HepG2 (cell line): ENCODE data around the gene SUPT6H. TPM values are rescaled to one million over a fixed set of nuclear protein-coding genes. Genes with fewer than 3 reads are reported as not detected.

ENCODE experiments used
- CENPT ChIP-seq: sonication (generic); formaldehyde crosslinking; IDR thresholded peaks from 2 replicates; pipeline ENCODE4 v1.8.0; 2022; ENCODE audit warnings: low read depth, mild to moderate bottlenecking, moderate library complexity, missing genetic modification reagents
- CREB1 ChIP-seq, 2 experiments: fragments of 450-650 bp in 1 of 2; IDR thresholded peaks; 2 replicates each; pipeline ENCODE4 v1.6.1; 2016 to 2017; ENCODE audit warnings: control low read depth in 1 of 2, mild to moderate bottlenecking in 1 of 2, missing compliant biosample characterization in 1 of 2, missing genetic modification characterization in 1 of 2
- EHMT2 ChIP-seq: fragments of 200-600 bp; sonication (generic); IDR thresholded peaks from 2 replicates; pipeline ENCODE4 v1.7.0; 2017; ENCODE audit warnings: antibody characterized with exemption, low read depth, low read length, borderline replicate concordance
- HDAC1 ChIP-seq: sonication (generic); formaldehyde crosslinking; IDR thresholded peaks from 2 replicates; pipeline ENCODE4 v1.5.1; 2020; ENCODE audit warnings: mild to moderate bottlenecking, missing genetic modification reagents
- KDM4B ChIP-seq: sonication (generic); formaldehyde crosslinking; IDR thresholded peaks from 2 replicates; pipeline ENCODE4 v1.4.0; 2020; ENCODE audit warnings: missing genetic modification reagents
- KLF15 ChIP-seq: sonication (generic); formaldehyde crosslinking; IDR thresholded peaks from 2 replicates; pipeline ENCODE4 v1.8.1; 2023; ENCODE audit warnings: borderline replicate concordance, mild to moderate bottlenecking, inconsistent platforms, missing genetic modification reagents, mixed read lengths
- NFIC ChIP-seq: IDR thresholded peaks from 2 replicates; pipeline ENCODE4 v1.6.1; 2012; ENCODE audit warnings: mild to moderate bottlenecking, low read length, inconsistent platforms
- SIX4 ChIP-seq: sonication (generic); formaldehyde crosslinking; IDR thresholded peaks from 2 replicates; pipeline ENCODE4 v1.4.0; 2020; ENCODE audit warnings: missing genetic modification reagents
- SRF ChIP-seq: IDR thresholded peaks from 2 replicates; pipeline ENCODE4 v1.6.1; 2011; ENCODE audit warnings: mild to moderate bottlenecking, low read depth, low read length, moderate library complexity
- TEAD3 ChIP-seq: optimal IDR thresholded peaks from 2 replicates; pipeline ENCODE3; 2016; ENCODE audit warnings: borderline replicate concordance
- THAP11 ChIP-seq: IDR thresholded peaks from 2 replicates; pipeline ENCODE4 v1.6.1; 2016; ENCODE audit warnings: missing biosample characterization, missing genetic modification reagents
- ZC3H13 ChIP-seq: sonication (generic); formaldehyde crosslinking; IDR thresholded peaks from 2 replicates; pipeline ENCODE4 v1.8.1; 2023; ENCODE audit warnings: mild to moderate bottlenecking, missing genetic modification reagents, moderate library complexity
- ZKSCAN5 ChIP-seq: sonication (generic); formaldehyde crosslinking; IDR thresholded peaks from 2 replicates; pipeline ENCODE4 v1.5.1; 2020; ENCODE audit warnings: mild to moderate bottlenecking, missing genetic modification reagents
- ZNF30 ChIP-seq: sonication (generic); formaldehyde crosslinking; IDR thresholded peaks from 2 replicates; pipeline ENCODE4 v1.5.0; 2020; ENCODE audit warnings: mild to moderate bottlenecking, missing genetic modification reagents
- ZNF335 ChIP-seq: sonication (generic); formaldehyde crosslinking; IDR thresholded peaks from 2 replicates; pipeline ENCODE4 v1.4.0; 2020; ENCODE audit warnings: missing genetic modification reagents
- polyA plus RNA-seq, 8 experiments: library from polyadenylated mRNA; depleted of rRNA in 3 of 8; stranded (reverse) in 7 of 8; unstranded in 1 of 8; fragments of >200 nt; fragmentation: Illumina TruSeq in 4 of 8; extraction: Trizol in 4 of 8; gene quantifications; 2 replicates each; pipeline versions ENCODE4 v1.2.1 to v1.2.3, GENCODE V29; 2011 to 2016; ENCODE audit warnings: low read depth in 4 of 8, missing spikeins in 1 of 8, mixed read lengths in 1 of 8; ENCODE audit not compliant: insufficient read depth in 1 of 8
- total RNA-seq, 5 experiments: library from RNA; depleted of rRNA; stranded (reverse); fragments of >200 nt; fragmentation: Illumina TruSeq; extraction: Trizol; gene quantifications; 2 replicates each; pipeline ENCODE4 v1.2.3, GENCODE V29; 2016; ENCODE audit warnings: low read depth in 1 of 5
- TF ChIP-seq, protein P1 (sequence below): sonication (generic); formaldehyde crosslinking; IDR thresholded peaks from 2 replicates; pipeline ENCODE4 v1.5.1; 2020; ENCODE audit warnings: missing genetic modification reagents, mild to moderate bottlenecking, borderline replicate concordance
- TF ChIP-seq, protein P2 (sequence below): sonication (generic); formaldehyde crosslinking; IDR thresholded peaks from 2 replicates; pipeline ENCODE4 v1.5.0; 2020; ENCODE audit warnings: missing genetic modification reagents
- TF ChIP-seq, protein P3 (sequence below): sonication (generic); formaldehyde crosslinking; IDR thresholded peaks from 2 replicates; pipeline ENCODE4 v1.5.0; 2020; ENCODE audit warnings: missing genetic modification reagents
- TF ChIP-seq, protein P4 (sequence below): sonication (generic); formaldehyde crosslinking; IDR thresholded peaks from 2 replicates; pipeline ENCODE4 v1.5.1; 2020; ENCODE audit warnings: mild to moderate bottlenecking, missing genetic modification reagents, moderate library complexity
- TF ChIP-seq, protein P5 (sequence below): sonication (generic); formaldehyde crosslinking; IDR thresholded peaks from 2 replicates; pipeline ENCODE4 v1.4.0; 2020; ENCODE audit warnings: missing genetic modification reagents, low read depth, mild to moderate bottlenecking, borderline replicate concordance

SUPT6H gene
- total and polyA plus RNA-seq, 2 of the 13 experiments (the other 11 are each of a cell fraction or from before 2014, with no cell fraction given), result 32.7 to 39.9 TPM

DNA sequence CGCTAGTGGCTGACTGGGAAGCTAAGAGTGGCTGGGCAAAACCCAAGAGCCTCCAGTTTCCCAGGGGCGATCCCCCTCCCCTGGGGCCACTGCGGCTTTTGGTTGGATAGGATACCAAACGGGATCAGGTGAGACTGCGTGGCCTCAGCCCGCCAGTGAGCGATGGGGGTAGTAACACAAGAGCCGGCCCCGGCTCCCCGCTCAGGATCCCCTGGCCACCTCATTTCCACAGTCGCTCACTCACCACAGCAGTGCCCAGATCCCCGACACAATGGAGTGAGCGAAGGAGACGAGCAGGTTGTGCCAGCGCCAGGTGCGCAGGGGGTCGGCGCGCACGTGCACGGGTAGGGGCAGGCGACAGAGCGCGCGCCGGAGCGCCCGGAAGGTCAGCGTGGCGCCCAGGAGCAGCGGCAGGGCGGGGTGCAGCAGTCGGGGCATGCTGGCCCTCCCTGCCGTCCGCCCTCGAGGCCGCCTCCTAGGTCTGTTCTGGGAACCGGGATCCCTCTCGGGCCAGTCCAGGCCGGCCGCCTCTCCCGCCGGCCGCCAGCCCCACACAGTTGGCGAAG lies 63.7 kb downstream of the SUPT6H start (continued):
- TF ChIP-seq SIX4 (CRISPR knock-in tag) (0 out of 2 replicates have a peak, but pooled peaks have one; percentile 16), CREB1 (IDR thresholded peaks at IDR 0.05) (no peak), CREB1 (CRISPR knock-in tag; IDR thresholded peaks at IDR 0.05) (no peak), EHMT2 (no peak), ZNF30 (no peak), THAP11 (CRISPR knock-in tag) (peak; percentile 66), KLF15 (CRISPR knock-in tag) (no peak), ZNF335 (CRISPR knock-in tag) (no peak), ZC3H13 (CRISPR knock-in tag) (peak; percentile 80), ZKSCAN5 (no peak), NFIC (no peak; the same call in 1 of the 2 replicates), HDAC1 (CRISPR knock-in tag) (no peak), TEAD3 (CRISPR knock-in tag) (no peak), CENPT (peak; percentile 94; the same call in 1 of the 2 replicates), SRF (no peak), KDM4B (CRISPR knock-in tag) (no peak)
- TF ChIP-seq, protein P1, sequence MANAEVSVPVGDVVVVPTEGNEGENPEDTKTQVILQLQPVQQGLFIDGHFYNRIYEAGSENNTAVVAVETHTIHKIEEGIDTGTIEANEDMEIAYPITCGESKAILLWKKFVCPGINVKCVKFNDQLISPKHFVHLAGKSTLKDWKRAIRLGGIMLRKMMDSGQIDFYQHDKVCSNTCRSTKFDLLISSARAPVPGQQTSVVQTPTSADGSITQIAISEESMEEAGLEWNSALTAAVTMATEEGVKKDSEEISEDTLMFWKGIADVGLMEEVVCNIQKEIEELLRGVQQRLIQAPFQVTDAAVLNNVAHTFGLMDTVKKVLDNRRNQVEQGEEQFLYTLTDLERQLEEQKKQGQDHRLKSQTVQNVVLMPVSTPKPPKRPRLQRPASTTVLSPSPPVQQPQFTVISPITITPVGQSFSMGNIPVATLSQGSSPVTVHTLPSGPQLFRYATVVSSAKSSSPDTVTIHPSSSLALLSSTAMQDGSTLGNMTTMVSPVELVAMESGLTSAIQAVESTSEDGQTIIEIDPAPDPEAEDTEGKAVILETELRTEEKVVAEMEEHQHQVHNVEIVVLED (CRISPR knock-in tag), result peak; percentile 53; the same call in 1 of the 2 replicates
- TF ChIP-seq, protein P2, sequence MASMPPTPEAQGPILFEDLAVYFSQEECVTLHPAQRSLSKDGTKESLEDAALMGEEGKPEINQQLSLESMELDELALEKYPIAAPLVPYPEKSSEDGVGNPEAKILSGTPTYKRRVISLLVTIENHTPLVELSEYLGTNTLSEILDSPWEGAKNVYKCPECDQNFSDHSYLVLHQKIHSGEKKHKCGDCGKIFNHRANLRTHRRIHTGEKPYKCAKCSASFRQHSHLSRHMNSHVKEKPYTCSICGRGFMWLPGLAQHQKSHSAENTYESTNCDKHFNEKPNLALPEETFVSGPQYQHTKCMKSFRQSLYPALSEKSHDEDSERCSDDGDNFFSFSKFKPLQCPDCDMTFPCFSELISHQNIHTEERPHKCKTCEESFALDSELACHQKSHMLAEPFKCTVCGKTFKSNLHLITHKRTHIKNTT (CRISPR knock-in tag), result no peak
- TF ChIP-seq, protein P3, sequence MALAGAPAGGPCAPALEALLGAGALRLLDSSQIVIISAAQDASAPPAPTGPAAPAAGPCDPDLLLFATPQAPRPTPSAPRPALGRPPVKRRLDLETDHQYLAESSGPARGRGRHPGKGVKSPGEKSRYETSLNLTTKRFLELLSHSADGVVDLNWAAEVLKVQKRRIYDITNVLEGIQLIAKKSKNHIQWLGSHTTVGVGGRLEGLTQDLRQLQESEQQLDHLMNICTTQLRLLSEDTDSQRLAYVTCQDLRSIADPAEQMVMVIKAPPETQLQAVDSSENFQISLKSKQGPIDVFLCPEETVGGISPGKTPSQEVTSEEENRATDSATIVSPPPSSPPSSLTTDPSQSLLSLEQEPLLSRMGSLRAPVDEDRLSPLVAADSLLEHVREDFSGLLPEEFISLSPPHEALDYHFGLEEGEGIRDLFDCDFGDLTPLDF, result peak; percentile 22; the same call in 1 of the 2 replicates
- TF ChIP-seq, protein P4, sequence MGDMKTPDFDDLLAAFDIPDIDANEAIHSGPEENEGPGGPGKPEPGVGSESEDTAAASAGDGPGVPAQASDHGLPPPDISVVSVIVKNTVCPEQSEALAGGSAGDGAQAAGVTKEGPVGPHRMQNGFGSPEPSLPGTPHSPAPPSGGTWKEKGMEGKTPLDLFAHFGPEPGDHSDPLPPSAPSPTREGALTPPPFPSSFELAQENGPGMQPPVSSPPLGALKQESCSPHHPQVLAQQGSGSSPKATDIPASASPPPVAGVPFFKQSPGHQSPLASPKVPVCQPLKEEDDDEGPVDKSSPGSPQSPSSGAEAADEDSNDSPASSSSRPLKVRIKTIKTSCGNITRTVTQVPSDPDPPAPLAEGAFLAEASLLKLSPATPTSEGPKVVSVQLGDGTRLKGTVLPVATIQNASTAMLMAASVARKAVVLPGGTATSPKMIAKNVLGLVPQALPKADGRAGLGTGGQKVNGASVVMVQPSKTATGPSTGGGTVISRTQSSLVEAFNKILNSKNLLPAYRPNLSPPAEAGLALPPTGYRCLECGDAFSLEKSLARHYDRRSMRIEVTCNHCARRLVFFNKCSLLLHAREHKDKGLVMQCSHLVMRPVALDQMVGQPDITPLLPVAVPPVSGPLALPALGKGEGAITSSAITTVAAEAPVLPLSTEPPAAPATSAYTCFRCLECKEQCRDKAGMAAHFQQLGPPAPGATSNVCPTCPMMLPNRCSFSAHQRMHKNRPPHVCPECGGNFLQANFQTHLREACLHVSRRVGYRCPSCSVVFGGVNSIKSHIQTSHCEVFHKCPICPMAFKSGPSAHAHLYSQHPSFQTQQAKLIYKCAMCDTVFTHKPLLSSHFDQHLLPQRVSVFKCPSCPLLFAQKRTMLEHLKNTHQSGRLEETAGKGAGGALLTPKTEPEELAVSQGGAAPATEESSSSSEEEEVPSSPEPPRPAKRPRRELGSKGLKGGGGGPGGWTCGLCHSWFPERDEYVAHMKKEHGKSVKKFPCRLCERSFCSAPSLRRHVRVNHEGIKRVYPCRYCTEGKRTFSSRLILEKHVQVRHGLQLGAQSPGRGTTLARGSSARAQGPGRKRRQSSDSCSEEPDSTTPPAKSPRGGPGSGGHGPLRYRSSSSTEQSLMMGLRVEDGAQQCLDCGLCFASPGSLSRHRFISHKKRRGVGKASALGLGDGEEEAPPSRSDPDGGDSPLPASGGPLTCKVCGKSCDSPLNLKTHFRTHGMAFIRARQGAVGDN (CRISPR knock-in tag), result peak; percentile 93
- TF ChIP-seq, protein P5, sequence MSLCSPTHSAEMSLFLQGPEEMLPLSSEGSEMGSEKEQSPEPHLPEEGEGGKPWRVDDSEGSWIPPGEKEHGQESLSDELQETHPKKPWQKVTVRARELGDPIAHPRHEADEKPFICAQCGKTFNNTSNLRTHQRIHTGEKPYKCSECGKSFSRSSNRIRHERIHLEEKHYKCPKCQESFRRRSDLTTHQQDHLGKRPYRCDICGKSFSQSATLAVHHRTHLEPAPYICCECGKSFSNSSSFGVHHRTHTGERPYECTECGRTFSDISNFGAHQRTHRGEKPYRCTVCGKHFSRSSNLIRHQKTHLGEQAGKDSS (CRISPR knock-in tag), result peak; percentile 61; the same call in 1 of the 2 replicates
